ENCODE data around the gene PSMB11. TPM values are rescaled to one million over a fixed set of nuclear protein-coding genes. Genes with fewer than 3 reads are reported as not detected.

Gene PSMB11
- total RNA-seq, 2 experiments from 2014 or later, result not detected

DNA sequence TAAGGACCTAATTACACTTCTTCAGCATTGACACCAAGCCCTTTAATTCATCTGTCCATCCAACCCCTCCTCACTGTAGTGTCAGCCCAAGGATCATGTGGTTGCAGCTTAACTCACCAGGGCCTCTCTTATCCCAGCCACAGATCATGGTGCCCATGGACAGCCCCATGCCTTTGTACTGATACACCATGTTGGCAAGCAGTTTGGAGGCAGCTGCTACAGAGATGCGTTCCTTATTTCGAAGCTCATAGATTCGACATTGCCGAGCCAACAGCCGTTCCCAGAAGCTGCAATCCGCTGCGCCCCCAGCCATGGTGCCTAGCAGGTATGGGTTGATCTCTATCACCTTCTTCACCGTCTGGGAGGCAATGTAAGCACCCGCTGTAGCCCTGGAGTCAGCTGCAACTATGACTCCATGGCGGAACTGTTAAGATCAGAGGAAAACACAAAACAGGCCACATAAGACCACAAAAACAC is 8.7 kb upstream of the PSMB11 start:
- POLR2A ChIA-PET, result interaction anchor here (0.6 to 3.9 kb wide), 4 partner anchors 9 to 76 kb away, joined by 4 to 37 read pairs (median 6); partner anchors contain the start of gene HAUS4
- peaks cover 36% of the 10 kb centered on the region for H3K36me3 Mint-ChIP-seq
- peak overlapping the region; percentile 95 for H3K4me3 Mint-ChIP-seq
- DNase-seq, result no peak
- no peaks in the 10 kb centered on the region for H3K27me3 Mint-ChIP-seq
- peak overlapping the region; percentile 95 for H3K27ac Mint-ChIP-seq
- H3K9me3 Mint-ChIP-seq, result no peaks in the 10 kb centered on the region
- CTCF ChIA-PET, result interaction anchor here (0.7 to 2.6 kb wide), 9 partner anchors 11 to 104 kb away, joined by 3 to 13 read pairs (median 4); partner anchors contain the start of genes CDH24, HAUS4 and PRMT5
- peaks cover 40% of the 10 kb centered on the region for H3K4me1 Mint-ChIP-seq (ENCODE audit: low read depth)
- intact Hi-C loops (cut with micrococcal nuclease), result no loop called here

DNA sequence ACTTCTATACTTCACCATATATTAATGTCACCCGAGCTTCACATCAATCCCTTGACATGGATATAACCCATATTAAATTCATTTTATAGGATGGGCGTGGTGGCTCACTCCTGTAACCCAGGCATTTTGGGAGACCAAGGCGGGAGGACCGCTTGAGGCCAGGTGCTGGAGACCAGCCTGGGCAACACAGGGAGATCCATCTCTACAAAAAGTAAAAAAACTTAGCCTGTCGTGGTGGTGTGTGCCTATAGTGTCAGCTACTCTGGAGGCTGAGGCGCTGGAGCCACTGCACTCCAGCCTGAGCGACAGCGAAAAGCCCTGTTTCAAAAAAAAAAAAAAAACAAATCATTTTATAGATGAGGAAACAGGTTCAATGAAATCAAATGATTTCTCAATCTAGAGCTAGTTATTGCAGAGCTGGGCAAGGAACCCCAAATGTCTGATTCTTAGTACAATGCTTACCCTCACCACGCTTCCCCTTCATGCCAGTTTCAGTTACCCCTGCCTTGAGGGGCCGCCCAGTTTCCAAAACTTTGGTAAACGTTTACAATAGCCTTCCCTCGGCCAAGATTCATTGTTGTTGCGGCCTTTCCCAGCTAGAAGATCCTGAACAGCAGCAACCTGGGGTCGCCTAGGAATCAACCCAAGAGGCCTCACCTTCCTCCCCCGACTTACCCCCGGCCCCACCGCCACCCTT is 8.1 kb upstream of the PSMB11 start:
- Mint-ChIP-seq H3K36me3 (peaks cover 32% of the 10 kb centered on the region), H3K4me1 (ENCODE audit: low read depth) (peaks cover 35% of the 10 kb centered on the region), H3K9me3 (no peaks in the 10 kb centered on the region), H3K27ac (peak overlapping the region; percentile 95), H3K27me3 (no peaks in the 10 kb centered on the region), H3K4me3 (peak overlapping the region; percentile 95)
- ChIA-PET CTCF (interaction anchor here (0.7 to 2.6 kb wide), 8 partner anchors 12 to 105 kb away, joined by 3 to 13 read pairs (median 4); partner anchors contain the start of genes CDH24, HAUS4 and PRMT5), POLR2A (interaction anchor here (0.5 to 3.9 kb wide), 6 partner anchors 10 to 145 kb away, joined by 3 to 37 read pairs (median 5); partner anchors contain the start of gene HAUS4)
- intact Hi-C loops (cut with micrococcal nuclease), result loop anchor here (1.0 to 2.0 kb wide), 2 partner anchors 61 to 1523 kb away; partner anchors contain the start of genes ACIN1, C14orf119 and METTL3
- no peak for DNase-seq

DNA sequence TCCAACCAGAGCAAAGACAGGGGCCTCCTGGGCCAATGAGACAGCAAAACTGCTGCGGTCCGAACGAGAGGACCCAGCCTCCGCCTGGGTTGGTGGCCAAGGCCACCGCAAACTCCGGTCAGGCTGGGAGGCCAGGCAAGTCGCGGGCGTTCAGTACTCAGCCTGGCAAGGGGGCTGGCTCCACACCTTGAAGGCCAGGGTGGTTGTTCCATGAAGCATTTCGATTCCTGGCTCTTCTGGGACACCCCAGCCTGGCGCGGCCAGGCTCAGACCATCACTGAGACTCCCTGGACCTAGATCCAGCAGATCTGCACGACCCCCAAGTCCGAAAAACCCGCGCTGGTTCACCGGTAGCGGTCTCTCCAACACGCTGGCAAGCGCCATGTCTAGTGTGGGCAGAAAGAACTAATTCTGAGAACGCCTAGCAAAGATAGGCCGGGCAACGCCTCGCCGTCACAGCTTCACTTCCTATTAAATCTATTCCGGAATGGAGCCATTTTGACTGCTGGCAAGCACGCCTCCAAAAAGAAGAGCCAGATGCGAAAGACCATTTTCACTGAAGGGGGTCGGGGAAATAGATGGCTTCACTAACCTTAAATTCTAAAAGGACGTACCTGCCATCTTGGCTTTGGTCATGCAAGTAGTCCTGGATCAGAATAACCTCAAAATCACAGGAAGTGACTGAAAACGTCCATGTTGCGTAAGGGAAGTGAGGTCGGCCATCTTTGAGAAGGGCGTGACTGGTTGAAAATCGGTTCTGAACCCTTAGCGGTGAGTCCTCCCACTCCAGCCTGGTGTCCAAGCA is 7.3 kb upstream of the PSMB11 start, which contains the start of gene PSMB5:
Gene PSMB5 (minus strand): TSS at position 403 of the 805 bp plus-strand sequence. CDS start 19 bp downstream, at position 384.
- peak within 1 kb of the TSS; percentile 95 for H3K27ac Mint-ChIP-seq
- no peaks in the 10 kb centered on the region for H3K9me3 Mint-ChIP-seq
- H3K27me3 Mint-ChIP-seq, result no peaks in the 10 kb centered on the region
- ChIA-PET POLR2A (interaction anchor here (0.5 to 3.9 kb wide), 5 partner anchors 28 to 146 kb away, joined by 3 to 37 read pairs (median 5); partner anchors contain the start of gene HAUS4), CTCF (interaction anchor here (2.1 to 2.6 kb wide), 4 partner anchors 28 to 52 kb away, joined by 4 to 13 read pairs (median 10); no protein-coding TSS in a partner anchor)
- peaks cover 28% of the 10 kb centered on the region for H3K4me1 Mint-ChIP-seq (ENCODE audit: low read depth)
- peak; percentile 94 for DNase-seq
- intact Hi-C loops (cut with micrococcal nuclease), result loop anchor here (1.0 to 2.0 kb wide), 4 partner anchors 22 to 1524 kb away; partner anchors contain the start of genes ACIN1, C14orf119 and METTL3
- peaks cover 26% of the 10 kb centered on the region for H3K36me3 Mint-ChIP-seq
- peak within 1 kb of the TSS; percentile 95 for H3K4me3 Mint-ChIP-seq

- CTCF ChIA-PET, result interaction anchor here (2.1 to 2.6 kb wide), 2 partner anchors 33 to 53 kb away, joined by 4 to 10 read pairs; no protein-coding TSS in a partner anchor
- intact Hi-C loops (cut with micrococcal nuclease), result loop anchor here (1.0 to 2.0 kb wide), 3 partner anchors 21 to 1525 kb away; partner anchors contain the start of gene METTL3
Observed at GRCh38 chr14:23035303-23036144, 6.5 kb upstream of the PSMB11 start.

GRCh38 chr14:23040100-23040499 is 1.9 kb upstream of the PSMB11 start:
- Mint-ChIP-seq H3K4me1 (ENCODE audit: low read depth) (peaks cover 8% of the 10 kb centered on the region), H3K9me3 (no peaks in the 10 kb centered on the region), H3K36me3 (no peaks in the 10 kb centered on the region), H3K27me3 (no peaks in the 10 kb centered on the region), H3K27ac (no peak overlapping the region), H3K4me3 (no peak overlapping the region)
- CTCF ChIA-PET, result interaction anchor here (0.6 to 5.6 kb wide), 4 partner anchors 16 to 56 kb away, joined by 3 to 22 read pairs (median 8); partner anchors contain the start of gene CDH24
- no peak for DNase-seq
- POLR2A ChIA-PET, result no interaction called here
- intact Hi-C loops (cut with micrococcal nuclease), result no loop called here

More at GRCh38 chr14:23035303-23036144, 6.5 kb upstream of the PSMB11 start:
- Mint-ChIP-seq H3K4me3 (peak overlapping the region; percentile 95), H3K27ac (peak overlapping the region; percentile 95), H3K4me1 (ENCODE audit: low read depth) (peaks cover 28% of the 10 kb centered on the region), H3K36me3 (peaks cover 25% of the 10 kb centered on the region), H3K27me3 (no peaks in the 10 kb centered on the region), H3K9me3 (no peaks in the 10 kb centered on the region)
- DNase-seq, result no peak
- POLR2A ChIA-PET, result interaction anchor here (1.0 to 3.9 kb wide), 2 partner anchors 29 to 49 kb away, joined by 4 to 37 read pairs; no protein-coding TSS in a partner anchor

DNA sequence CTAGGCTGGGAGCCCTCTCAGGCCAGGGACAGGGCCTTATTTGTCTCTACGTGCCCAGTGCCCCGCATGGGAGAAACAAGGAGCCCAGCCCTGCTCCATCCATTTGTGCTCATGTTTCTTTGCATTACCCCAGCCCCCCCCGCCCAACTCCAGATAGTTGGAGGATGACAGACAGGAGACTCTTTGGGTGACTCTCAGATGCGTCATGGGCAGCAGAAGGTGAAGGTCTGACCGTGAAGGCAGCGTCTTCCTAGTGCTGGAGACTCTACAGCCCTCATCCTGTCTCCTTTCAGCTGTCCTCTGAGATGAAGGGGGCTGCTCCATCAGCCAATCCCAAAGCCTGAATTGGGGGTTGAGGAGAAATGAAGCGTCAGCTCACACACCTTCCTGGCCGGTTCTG is 283 bp upstream of the PSMB11 start:
- H3K9me3 Mint-ChIP-seq, result no peaks in the 10 kb centered on the region
- ChIA-PET CTCF (interaction anchor here (0.8 to 5.6 kb wide), 5 partner anchors 13 to 55 kb away, joined by 3 to 22 read pairs (median 4); partner anchors contain the start of gene CDH24), POLR2A (no interaction called here)
- no peaks in the 10 kb centered on the region for H3K36me3 Mint-ChIP-seq
- H3K27me3 Mint-ChIP-seq, result no peaks in the 10 kb centered on the region
- no peak overlapping the region for H3K4me3 Mint-ChIP-seq
- intact Hi-C loops (cut with micrococcal nuclease), result no loop called here
- DNase-seq, result no peak
- H3K4me1 Mint-ChIP-seq (ENCODE audit: low read depth), result no peaks in the 10 kb centered on the region
- H3K27ac Mint-ChIP-seq, result no peak overlapping the region

DNA sequence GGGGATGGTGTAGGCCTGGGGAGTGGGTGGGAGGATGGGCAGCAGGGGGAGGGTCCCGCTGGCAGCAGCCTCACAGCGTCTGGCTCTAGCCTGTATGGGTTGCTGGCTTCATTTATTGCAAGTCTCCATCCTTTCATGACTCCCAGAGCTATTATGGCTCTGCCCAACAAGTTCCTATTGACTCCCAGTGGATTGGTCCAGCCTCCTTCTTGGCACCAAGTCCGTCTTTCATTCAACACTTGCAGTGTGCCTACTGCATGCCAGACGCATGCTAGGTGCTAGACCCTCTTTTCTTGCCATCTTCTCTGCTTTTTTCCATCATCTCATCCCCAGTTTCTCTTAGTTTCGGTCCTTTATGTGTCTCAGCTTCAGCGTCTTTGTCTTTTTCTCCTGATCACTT is 1.1 kb downstream of the PSMB11 start:
- POLR2A ChIA-PET, result no interaction called here
- H3K27ac Mint-ChIP-seq, result no peak overlapping the region

DNA sequence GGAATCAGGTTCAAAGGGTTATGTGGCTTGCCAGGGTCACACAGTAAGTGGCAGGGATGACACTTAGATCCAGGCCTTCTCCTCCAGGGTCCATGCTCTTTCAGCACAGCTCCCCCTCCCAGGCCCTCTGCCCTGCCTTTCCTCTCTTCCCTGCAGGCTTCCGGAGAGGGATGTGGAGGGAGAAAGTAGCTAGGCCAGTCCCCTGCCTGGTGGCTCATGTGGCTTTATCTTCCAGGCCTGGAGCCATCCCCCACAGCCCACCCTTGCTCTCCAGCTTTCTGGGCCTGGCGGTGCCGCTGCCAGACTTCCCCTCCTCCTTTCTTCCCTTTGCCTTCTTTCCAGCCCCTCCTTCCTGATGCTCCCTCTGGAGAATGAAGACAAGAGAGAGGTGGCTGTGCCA is 1.7 kb downstream of the PSMB11 start:
- intact Hi-C loops (cut with micrococcal nuclease), result no loop called here
- ChIA-PET POLR2A (no interaction called here), CTCF (interaction anchor here (1.2 to 5.6 kb wide), 3 partner anchors 25 to 57 kb away, joined by 3 to 22 read pairs (median 3); no protein-coding TSS in a partner anchor)
- Mint-ChIP-seq H3K4me1 (ENCODE audit: low read depth) (no peaks in the 10 kb centered on the region), H3K9me3 (no peaks in the 10 kb centered on the region), H3K27me3 (peaks cover 5% of the 10 kb centered on the region), H3K36me3 (no peaks in the 10 kb centered on the region), H3K4me3 (no peak overlapping the region), H3K27ac (no peak overlapping the region)
- no peak for DNase-seq

More for the DNA sequence above, 1.1 kb downstream of the PSMB11 start:
- intact Hi-C loops (cut with micrococcal nuclease), result no loop called here
- DNase-seq, result no peak
- Mint-ChIP-seq H3K9me3 (no peaks in the 10 kb centered on the region), H3K36me3 (no peaks in the 10 kb centered on the region), H3K4me1 (ENCODE audit: low read depth) (no peaks in the 10 kb centered on the region), H3K27me3 (peaks cover 5% of the 10 kb centered on the region), H3K4me3 (no peak overlapping the region)
- CTCF ChIA-PET, result interaction anchor here (0.8 to 5.6 kb wide), 4 partner anchors 15 to 57 kb away, joined by 3 to 22 read pairs (median 6); no protein-coding TSS in a partner anchor

GRCh38 chr14:23044840-23045239 is 2.8 kb downstream of the PSMB11 start:
- Mint-ChIP-seq H3K36me3 (no peaks in the 10 kb centered on the region), H3K4me3 (no peak overlapping the region), H3K27me3 (peaks cover 5% of the 10 kb centered on the region), H3K27ac (no peak overlapping the region), H3K4me1 (ENCODE audit: low read depth) (no peaks in the 10 kb centered on the region), H3K9me3 (no peaks in the 10 kb centered on the region)
- intact Hi-C loops (cut with micrococcal nuclease), result no loop called here
- ChIA-PET CTCF (interaction anchor here (1.2 to 1.5 kb wide), 2 partner anchors 57 to 58 kb away, joined by 3 read pairs; no protein-coding TSS in a partner anchor), POLR2A (interaction anchor here (1.1 kb wide), 1 partner anchor 126 kb away, joined by 3 read pairs; the partner anchor contains the start of gene RBM23)
- no peak for DNase-seq

DNA sequence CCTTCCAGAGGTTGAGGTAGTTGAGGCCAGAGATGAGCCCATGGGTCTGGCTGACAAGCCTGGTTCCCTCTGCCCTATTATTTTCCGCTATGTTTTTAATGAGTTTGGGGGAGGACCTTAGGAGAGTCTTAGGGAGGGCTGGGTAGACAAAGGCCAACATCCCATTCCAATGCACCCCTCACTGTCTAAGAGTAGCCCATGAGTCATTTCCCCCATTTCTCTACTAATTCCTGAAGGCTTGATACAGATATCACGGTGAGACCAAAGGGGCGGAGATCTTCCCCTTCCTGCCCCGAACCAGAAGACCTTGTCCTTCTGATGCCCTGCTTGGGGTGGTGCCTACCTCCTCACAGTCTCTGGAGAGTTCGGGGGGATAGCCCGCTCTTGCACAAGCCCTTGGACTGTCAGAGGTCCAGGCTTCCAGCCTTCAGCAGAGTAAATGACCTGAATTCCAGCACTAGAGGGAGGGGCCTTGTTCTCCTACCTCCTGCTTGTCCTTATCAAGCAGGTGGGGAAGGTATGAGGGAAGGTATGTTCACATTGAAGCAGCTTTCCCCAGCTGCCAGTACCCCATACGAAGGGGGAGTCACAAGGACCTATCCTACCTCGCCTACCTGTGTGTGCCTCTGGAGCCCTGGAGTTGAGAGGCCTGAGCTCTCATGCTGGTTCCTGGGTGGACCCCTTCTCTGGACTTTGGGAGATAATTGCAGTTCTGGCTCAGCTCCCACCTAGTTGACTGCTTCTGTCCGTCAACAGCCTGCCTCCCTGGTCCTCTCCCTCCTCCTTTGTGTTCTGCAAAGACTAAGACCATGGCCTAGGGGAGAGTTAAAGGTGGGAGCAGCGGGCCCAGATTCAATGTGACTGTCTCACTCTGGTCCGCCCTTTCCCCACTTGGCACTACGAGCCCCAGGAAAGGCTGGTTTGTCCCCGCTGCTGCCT is 3.7 kb downstream of the PSMB11 start:
- Mint-ChIP-seq H3K36me3 (no peaks in the 10 kb centered on the region), H3K27me3 (peaks cover 5% of the 10 kb centered on the region), H3K4me3 (no peak overlapping the region), H3K9me3 (no peaks in the 10 kb centered on the region), H3K27ac (no peak overlapping the region), H3K4me1 (ENCODE audit: low read depth) (no peaks in the 10 kb centered on the region)
- no peak for DNase-seq
- POLR2A ChIA-PET, result no interaction called here
- CTCF ChIA-PET, result interaction anchor here (1.3 kb wide), 1 partner anchor 59 kb away, joined by 4 read pairs; no protein-coding TSS in a partner anchor
- intact Hi-C loops (cut with micrococcal nuclease), result no loop called here
